ENCODE measurements around the gene B9D1.

B9D1 gene

GRCh38 chr17:19348806-19349205 lies 13.7 kb downstream of the B9D1 start:
- TF ChIP-seq SIN3A (IDR thresholded peaks at IDR 0.05; ENCODE audit: borderline replicate concordance, insufficient read depth, low read length) (no peak), TAF1 (IDR thresholded peaks at IDR 0.05; ENCODE audit: borderline replicate concordance, insufficient read depth, low read length) (no peak), FOXP2 (optimal IDR thresholded peaks at IDR 0.05; ENCODE audit: borderline replicate concordance, extremely low read depth, extremely low read length, insufficient read depth) (no peak)

GRCh38 chr17:19348081-19348650 lies 14.4 kb downstream of the B9D1 start:
- no peak for TF ChIP-seq FOXP2 (optimal IDR thresholded peaks at IDR 0.05; ENCODE audit: borderline replicate concordance, extremely low read depth, extremely low read length, insufficient read depth)
- no peak for TF ChIP-seq POLR2AphosphoS5 (IDR thresholded peaks at IDR 0.05; ENCODE audit: low read depth, low read length)
- TF ChIP-seq REST (IDR thresholded peaks at IDR 0.05; ENCODE audit: insufficient read depth in 1 of 2, low read depth in 2 of 2, low read length in 2 of 2) = no peak
- TF ChIP-seq TAF1 (IDR thresholded peaks at IDR 0.05; ENCODE audit: borderline replicate concordance, insufficient read depth, low read length) = no peak
- no peak for TF ChIP-seq SIN3A (IDR thresholded peaks at IDR 0.05; ENCODE audit: borderline replicate concordance, insufficient read depth, low read length)

GRCh38 chr17:19347323-19348080 lies 15.0 kb downstream of the B9D1 start:
- TF ChIP-seq TAF1 (IDR thresholded peaks at IDR 0.05; ENCODE audit: borderline replicate concordance, insufficient read depth, low read length) = no peak
- TF ChIP-seq SIN3A (IDR thresholded peaks at IDR 0.05; ENCODE audit: borderline replicate concordance, insufficient read depth, low read length) = no peak

GRCh38 chr17:19346351-19347255 lies 15.9 kb downstream of the B9D1 start:
- no peak for TF ChIP-seq POLR2AphosphoS5 (IDR thresholded peaks at IDR 0.05; ENCODE audit: low read depth, low read length)
- TF ChIP-seq SIN3A (IDR thresholded peaks at IDR 0.05; ENCODE audit: borderline replicate concordance, insufficient read depth, low read length) = no peak
- peak; percentile 32 for TF ChIP-seq FOXP2 (optimal IDR thresholded peaks at IDR 0.05; ENCODE audit: borderline replicate concordance, extremely low read depth, extremely low read length, insufficient read depth)
- TF ChIP-seq REST (IDR thresholded peaks at IDR 0.05; ENCODE audit: insufficient read depth in 1 of 2, low read depth in 2 of 2, low read length in 2 of 2) = no peak
- peak; percentile 27; the same call in 1 of the 2 replicates for TF ChIP-seq TAF1 (IDR thresholded peaks at IDR 0.05; ENCODE audit: borderline replicate concordance, insufficient read depth, low read length)

- no peak for TF ChIP-seq TAF1 (IDR thresholded peaks at IDR 0.05; ENCODE audit: borderline replicate concordance, insufficient read depth, low read length)
- no peak for TF ChIP-seq FOXP2 (optimal IDR thresholded peaks at IDR 0.05; ENCODE audit: borderline replicate concordance, extremely low read depth, extremely low read length, insufficient read depth)
- TF ChIP-seq REST (IDR thresholded peaks at IDR 0.05; ENCODE audit: insufficient read depth in 1 of 2, low read depth in 2 of 2, low read length in 2 of 2) = no peak
- no peak for TF ChIP-seq POLR2AphosphoS5 (IDR thresholded peaks at IDR 0.05; ENCODE audit: low read depth, low read length)
- no peak for TF ChIP-seq SIN3A (IDR thresholded peaks at IDR 0.05; ENCODE audit: borderline replicate concordance, insufficient read depth, low read length)
These were observed 16.8 kb downstream of the B9D1 start for GRCh38 chr17:19345486-19346350.

Data from PFSK-1 (cell line).